PC-3 (cell line): ENCODE data around the gene RNF225. TPM values are rescaled to one million over a fixed set of nuclear protein-coding genes. Genes with fewer than 3 reads are reported as not detected.

Experiments
- ATAC-seq: fragments of 200-7000 bp; cut with Tn5 transposase; 2 replicates; pipeline ENCODE4 v1.9.1; 2020; ENCODE audit warnings: mild to moderate bottlenecking, moderate library complexity
- BruUV-seq: library from RNA; stranded (reverse); fragments of 400-500 nt; replicated peaks from 2 replicates; lab custom pipeline; 2021; lab: Mats Ljungman, UMichigan
- CTCF ChIA-PET: fragments of 300-600 bp; sonication (Branson Sonifier 250); formaldehyde crosslinking; loops from one replicate; lab custom pipeline; 2022; ENCODE audit warnings: antibody characterized with exemption; lab: Charles Lee
- POLR2A ChIA-PET: fragments of 300-600 bp; sonication (Branson Sonifier 250); formaldehyde crosslinking; loops from one replicate; lab custom pipeline; 2022; ENCODE audit warnings: antibody characterized with exemption; ENCODE audit not compliant: unreplicated experiment; lab: Charles Lee
- DNase-seq: peaks from one replicate; pipeline ENCODE4 v3.0.0-alpha.2; 2015
- H2AFZ ChIP-seq: fragments of 300-600 bp; sonication (generic); 2 replicates; pipeline ENCODE4 v1.6.0; 2016; ENCODE audit warnings: antibody characterized with exemption, low read length
- H3F3A ChIP-seq: fragments of 300-600 bp; sonication (generic); one replicate; pipeline ENCODE4 v1.6.0; 2017; ENCODE audit warnings: antibody characterized with exemption, low read length, control low read depth, mild to moderate bottlenecking; ENCODE audit not compliant: unreplicated experiment
- H3K27ac ChIP-seq: fragments of 300-600 bp; sonication (generic); 2 replicates; pipeline ENCODE4 v1.5.1; 2016; ENCODE audit warnings: mild to moderate bottlenecking, low read length
- H3K27me3 ChIP-seq: fragments of 300-600 bp; sonication (generic); 2 replicates; pipeline ENCODE4 v1.6.1; 2016; ENCODE audit warnings: low read length, mixed read lengths
- H3K36me3 ChIP-seq: fragments of 300-600 bp; sonication (generic); 2 replicates; pipeline ENCODE4 v1.6.1; 2016; ENCODE audit warnings: low read depth, mixed run types, low read length, mixed read lengths
- H3K4me1 ChIP-seq: fragments of 300-600 bp; sonication (generic); 2 replicates; pipeline ENCODE4 v1.5.1; 2016; ENCODE audit warnings: low read length; ENCODE audit not compliant: insufficient read depth
- H3K4me2 ChIP-seq: fragments of 300-600 bp; sonication (generic); 2 replicates; pipeline ENCODE4 v1.6.0; 2016; ENCODE audit warnings: low read length
- H3K4me3 ChIP-seq: fragments of 300-600 bp; sonication (generic); 2 replicates; pipeline ENCODE4 v1.5.1; 2016; ENCODE audit warnings: mild to moderate bottlenecking, low read length, mixed read lengths
- H3K79me2 ChIP-seq: fragments of 300-600 bp; sonication (generic); 2 replicates; pipeline ENCODE4 v1.6.1; 2017; ENCODE audit warnings: low read length, mixed read lengths
- H3K9ac ChIP-seq: fragments of 300-600 bp; sonication (generic); 2 replicates; pipeline ENCODE4 v1.6.0; 2016; ENCODE audit warnings: mild to moderate bottlenecking, low read length
- H3K9me2 ChIP-seq: fragments of 300-600 bp; sonication (generic); replicated peaks from 2 replicates; pipeline ENCODE4 v1.6.1; 2016; ENCODE audit warnings: mixed run types, low read length, mixed read lengths
- H3K9me3 ChIP-seq: fragments of 300-600 bp; sonication (generic); 2 replicates; pipeline ENCODE4 v1.6.1; 2016; ENCODE audit warnings: low read length, mixed read lengths
- H4K20me1 ChIP-seq: fragments of 300-600 bp; sonication (generic); 2 replicates; pipeline ENCODE4 v1.6.1; 2016; ENCODE audit warnings: low read length, mixed read lengths
- CTCF ChIP-seq: fragments of 300-600 bp; sonication (generic); conservative IDR thresholded peaks from 2 replicates; pipeline ENCODE4 v1.5.1; 2017; ENCODE audit warnings: antibody characterized with exemption, low read depth, mild to moderate bottlenecking, low read length
- EZH2 ChIP-seq: fragments of 300-600 bp; sonication (generic); IDR thresholded peaks from one replicate; pipeline ENCODE4 v1.6.1; 2017; ENCODE audit warnings: antibody characterized with exemption, mild to moderate bottlenecking, low read length; ENCODE audit not compliant: unreplicated experiment
- EZH2phosphoT487 ChIP-seq: fragments of 300-600 bp; sonication (generic); IDR thresholded peaks from 2 replicates; pipeline ENCODE4 v1.6.1; 2018; ENCODE audit warnings: mild to moderate bottlenecking, antibody characterized with exemption, low read length, borderline replicate concordance
- intact Hi-C: fragments of 100-400 bp; cut with micrococcal nuclease; formaldehyde crosslinking; loops from 2 replicates; pipeline ENCODE4 v1.9.0; 2023
- total RNA-seq: library from RNA; depleted of rRNA; stranded (reverse); fragments of >200 nt; gene quantifications from 2 replicates; pipeline ENCODE4 v1.2.3, GENCODE V29; 2014

Gene RNF225
- total RNA-seq, 1 experiment from 2014 or later: 2.2 TPM

GRCh38 chr19:58399903-58400302 lies 4.4 kb downstream of the RNF225 start:
- intact Hi-C loops: loop anchor here (5.0 kb wide), 1 partner anchor 73 kb away; the partner anchor contains the start of gene ZSCAN22
- Histone ChIP-seq H4K20me1 (peaks cover 3% of the 10 kb centered on the region; the same call in 1 of the 2 replicates), H2AFZ (no peak overlapping the region), H3K27me3 (no peaks in the 10 kb centered on the region), H3K4me2 (peak overlapping the region; percentile 87), H3K27ac (no peak overlapping the region), H3K4me3 (no peak overlapping the region; the same call in 1 of the 2 replicates), H3K9me2 (no peaks in the 10 kb centered on the region), H3K36me3 (peaks cover under 1% of the 10 kb centered on the region; the same call in 1 of the 2 replicates), H3K79me2 (peaks cover 6% of the 10 kb centered on the region), H3K9me3 (no peaks in the 10 kb centered on the region), H3F3A (peaks cover 1% of the 10 kb centered on the region), H3K9ac (no peak overlapping the region), H3K4me1 (peaks cover 26% of the 10 kb centered on the region)
- TF ChIP-seq CTCF (no peak), EZH2phosphoT487 (no peak), EZH2 (no peak)
- no TSS peak for BruUV-seq
- ATAC-seq: no peak
- ChIA-PET POLR2A (interaction anchor here (0.6 kb wide), 1 partner anchor 13 kb away, joined by 5 read pairs; no protein-coding TSS in a partner anchor), CTCF (no interaction called here)
- no peak for DNase-seq

DNA sequence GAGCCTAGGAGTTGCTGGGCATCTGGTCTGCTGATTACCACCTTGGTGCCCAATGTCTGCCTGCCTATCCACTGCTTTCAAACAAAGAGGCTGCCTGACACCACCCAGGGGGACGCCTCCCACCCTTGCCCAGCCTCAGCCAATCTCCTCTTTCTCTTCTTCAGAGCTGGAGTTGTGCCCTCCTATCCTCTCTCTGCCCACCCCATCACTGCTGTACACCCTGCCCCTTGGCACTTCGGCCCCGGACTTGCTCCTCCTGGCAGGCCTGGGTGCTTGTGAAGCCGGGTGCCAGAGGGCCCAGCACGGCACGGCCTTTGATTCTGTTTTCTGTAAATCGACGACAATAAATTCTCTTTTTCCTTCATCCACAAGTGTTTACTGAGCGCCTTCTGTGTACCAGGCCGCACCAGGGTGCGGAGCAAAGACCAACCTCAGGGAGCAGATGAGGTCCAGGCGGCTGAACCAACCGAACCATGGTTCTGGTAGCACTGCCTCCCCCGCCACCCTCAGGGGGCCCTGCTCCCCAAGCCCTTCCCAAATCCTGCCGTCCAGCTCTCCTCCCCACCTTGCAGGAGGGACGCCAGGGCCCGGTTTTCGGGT lies 5.0 kb downstream of the RNF225 start:
- Histone ChIP-seq H2AFZ (peak overlapping the region; percentile 74), H3F3A (no peaks in the 10 kb centered on the region), H3K27ac (no peak overlapping the region), H3K9ac (peak overlapping the region; percentile 46), H3K4me2 (peak overlapping the region; percentile 87), H3K27me3 (no peaks in the 10 kb centered on the region), H3K36me3 (no peaks in the 10 kb centered on the region), H3K4me1 (peaks cover 21% of the 10 kb centered on the region), H4K20me1 (no peaks in the 10 kb centered on the region), H3K9me3 (no peaks in the 10 kb centered on the region), H3K4me3 (peak overlapping the region; percentile 64), H3K79me2 (peaks cover 6% of the 10 kb centered on the region), H3K9me2 (no peaks in the 10 kb centered on the region)
- BruUV-seq: no TSS peak
- intact Hi-C loops: loop anchor here (5.0 kb wide), 1 partner anchor 73 kb away; the partner anchor contains the start of gene ZSCAN22
- ChIA-PET POLR2A (interaction anchor here (0.6 kb wide), 1 partner anchor 12 kb away, joined by 5 read pairs; no protein-coding TSS in a partner anchor), CTCF (no interaction called here)
- ATAC-seq (peak; percentile 14; the same call in 1 of the 2 replicates), DNase-seq (no peak)
- TF ChIP-seq EZH2 (no peak), CTCF (no peak), EZH2phosphoT487 (no peak)
